HG03558 (cell line): Measurements from ENCODE around the gene ZMYM5.
"Not testable (repeated sequence)": the region's sequence is repeated elsewhere in the genome, so short reads cannot be mapped to it uniquely, and the experiment has no call there.

Experiments
- ATAC-seq: cut with Tn5 transposase; IDR thresholded peaks from one replicate; pipeline ENCODE4 v1.9.1; 2021; ENCODE audit warnings: moderate number of reproducible peaks; ENCODE audit not compliant: unreplicated experiment; ENCODE audit errors: extremely low read depth

The ZMYM5 gene

GRCh38 chr13:19834704-19835103 is 28.7 kb downstream of the ZMYM5 start:
- no peak for ATAC-seq

GRCh38 chr13:19822673-19823072 is 40.8 kb downstream of the ZMYM5 start:
- no peak for ATAC-seq

- no peak for ATAC-seq
These were observed 45.1 kb downstream of the ZMYM5 start for GRCh38 chr13:19818223-19818842.

GRCh38 chr13:19817510-19818158 is 45.8 kb downstream of the ZMYM5 start:
- no peak for ATAC-seq

GRCh38 chr13:19817106-19817505 is 46.3 kb downstream of the ZMYM5 start:
- ATAC-seq, result no peak

GRCh38 chr13:19815842-19816241 is 47.6 kb downstream of the ZMYM5 start:
- ATAC-seq, result not testable (repeated sequence)

- no peak for ATAC-seq
These were observed 52.2 kb downstream of the ZMYM5 start for GRCh38 chr13:19810996-19811881.

GRCh38 chr13:19810151-19810550 is 53.3 kb downstream of the ZMYM5 start:
- no peak for ATAC-seq

- no peak for ATAC-seq
These were observed 57.7 kb downstream of the ZMYM5 start for GRCh38 chr13:19805765-19806164.

- ATAC-seq, result no peak
These were observed 67.5 kb downstream of the ZMYM5 start for GRCh38 chr13:19795956-19796355.

- ATAC-seq, result no peak
These were observed 68.8 kb downstream of the ZMYM5 start for GRCh38 chr13:19794631-19795030.

- no peak for ATAC-seq
These were observed 71.4 kb downstream of the ZMYM5 start for GRCh38 chr13:19791953-19792537.

- peak; percentile 69 for ATAC-seq
These were observed 80.4 kb downstream of the ZMYM5 start, which contains the start of gene PSPC1 for GRCh38 chr13:19782727-19783682. PSPC1 (minus strand) TSS chr13:19782945; CDS start chr13:19782757, 188 bp downstream.

- peak; percentile 16 for ATAC-seq
These were observed 81.3 kb downstream of the ZMYM5 start for GRCh38 chr13:19782049-19782726.

- ATAC-seq, result no peak
These were observed 81.9 kb downstream of the ZMYM5 start for GRCh38 chr13:19781526-19781925.

GRCh38 chr13:19780753-19781418 is 82.6 kb downstream of the ZMYM5 start:
- ATAC-seq, result not testable (repeated sequence)
